Posterior cingulate gyrus (tissue), 11 donors: ENCODE results near the gene AIFM2.

ENCODE experiments used
- DNase-seq, 10 donors: peaks; one replicate each; pipeline versions ENCODE4 v3.0.0 to v3.0.0-alpha.2; 2020 to 2021; ENCODE audit warnings: mixed read lengths in 3 of 10
- intact Hi-C: fragments of 100-400 bp; cut with DNase I; formaldehyde crosslinking; loops from one replicate; pipeline ENCODE4 v1.15.1; 2023

AIFM2 gene

GRCh38 chr10:70067586-70067985, 65.0 kb downstream of the AIFM2 start:
- intact Hi-C loops: no loop called here

GRCh38 chr10:70066190-70066589, 66.4 kb downstream of the AIFM2 start:
- intact Hi-C loops: no loop called here
- no peak for DNase-seq

More at GRCh38 chr10:70067586-70067985, 65.0 kb downstream of the AIFM2 start:
- DNase-seq: no peak

- intact Hi-C loops: no loop called here
Observed at GRCh38 chr10:70064486-70064885, 68.1 kb downstream of the AIFM2 start.

GRCh38 chr10:70063418-70064098, 69.1 kb downstream of the AIFM2 start:
- no peak for DNase-seq
- intact Hi-C loops: no loop called here

More at GRCh38 chr10:70064486-70064885, 68.1 kb downstream of the AIFM2 start:
- no peak for DNase-seq
